OCI-LY7 (cell line): ENCODE measurements around the gene PIGO. TPM values are rescaled to one million over a fixed set of nuclear protein-coding genes. Genes with fewer than 3 reads are reported as not detected.

Source experiments
- BruUV-seq: library from RNA; stranded (reverse); fragments of 400-500 nt; replicated peaks from 2 replicates; lab custom pipeline; 2021; lab: Mats Ljungman, UMichigan
- CTCF ChIA-PET: fragments of 300-600 bp; sonication (Branson Sonifier 250); formaldehyde crosslinking; loops from one replicate; lab custom pipeline; 2022; ENCODE audit warnings: antibody characterized with exemption; ENCODE audit not compliant: unreplicated experiment; lab: Charles Lee
- POLR2A ChIA-PET: fragments of 300-600 bp; sonication (Branson Sonifier 250); formaldehyde crosslinking; loops from one replicate; lab custom pipeline; 2022; ENCODE audit warnings: antibody characterized with exemption; lab: Charles Lee
- DNase-seq: peaks from one replicate; pipeline ENCODE4 v3.0.0-alpha.2; 2015; ENCODE audit warnings: low spot score
- H2AFZ ChIP-seq: fragments of 200-600 bp; sonication (generic), shearing (Covaris generic); 2 replicates; pipeline ENCODE4 v1.6.1; 2014; ENCODE audit warnings: mild to moderate bottlenecking, antibody characterized with exemption, low read length, moderate library complexity
- H3K27ac ChIP-seq: fragments of 200-600 bp; sonication (generic); 2 replicates; pipeline ENCODE4 v1.5.1; 2014; ENCODE audit warnings: mixed run types, low read depth, mild to moderate bottlenecking, moderate library complexity, low read length, inconsistent platforms; ENCODE audit not compliant: poor library complexity, severe bottlenecking
- H3K36me3 ChIP-seq: fragments of 200-600 bp; sonication (generic); 2 replicates; pipeline ENCODE4 v1.6.1; 2014; ENCODE audit warnings: mild to moderate bottlenecking, antibody characterized with exemption, low read length, moderate library complexity, mixed read lengths; ENCODE audit not compliant: insufficient read depth
- H3K4me1 ChIP-seq: fragments of 200-600 bp; sonication (generic); 2 replicates; pipeline ENCODE4 v1.5.1; 2014; ENCODE audit warnings: mild to moderate bottlenecking, low read length; ENCODE audit not compliant: insufficient read depth, poor library complexity, severe bottlenecking
- H3K4me2 ChIP-seq: fragments of 200-600 bp; sonication (generic); 2 replicates; pipeline ENCODE4 v1.6.1; 2014; ENCODE audit warnings: mild to moderate bottlenecking, low read length
- H3K4me3 ChIP-seq: fragments of 200-600 bp; sonication (generic); 2 replicates; pipeline ENCODE4 v1.5.1; 2014; ENCODE audit warnings: mild to moderate bottlenecking, low read depth, low read length; ENCODE audit not compliant: poor library complexity, severe bottlenecking
- H3K79me2 ChIP-seq: fragments of 200-600 bp; sonication (generic); 2 replicates; pipeline ENCODE4 v1.6.1; 2016; ENCODE audit warnings: low read depth, mild to moderate bottlenecking, low read length, moderate library complexity, mixed read lengths; ENCODE audit not compliant: insufficient read depth
- H3K9me2 ChIP-seq: fragments of 200-600 bp; sonication (generic); 2 replicates; pipeline ENCODE4 v1.6.1; 2016; ENCODE audit warnings: mild to moderate bottlenecking, low read length, mixed read lengths; ENCODE audit not compliant: insufficient read depth
- H3K9me3 ChIP-seq: fragments of 200-600 bp; sonication (generic); 2 replicates; pipeline ENCODE4 v1.6.1; 2014; ENCODE audit warnings: mild to moderate bottlenecking, mixed run types, low read length, mixed read lengths
- H4K20me1 ChIP-seq: fragments of 200-600 bp; sonication (generic); 2 replicates; pipeline ENCODE4 v1.6.1; 2014; ENCODE audit warnings: mild to moderate bottlenecking, antibody characterized with exemption, low read length, moderate library complexity, mixed read lengths; ENCODE audit not compliant: insufficient read depth
- CTCF ChIP-seq: fragments of 200-600 bp; sonication (generic); conservative IDR thresholded peaks from 2 replicates; pipeline ENCODE4 v1.5.1; 2014; ENCODE audit warnings: mild to moderate bottlenecking, antibody characterized with exemption, low read length, moderate library complexity, mixed read lengths
- EZH2phosphoT487 ChIP-seq: fragments of 200-600 bp; sonication (generic); IDR thresholded peaks from 2 replicates; pipeline ENCODE4 v1.6.1; 2018; ENCODE audit warnings: low read depth, borderline replicate concordance, mild to moderate bottlenecking, mixed run types, antibody characterized with exemption, low read length, moderate library complexity, mixed read lengths
- intact Hi-C: fragments of 100-400 bp; cut with micrococcal nuclease; formaldehyde crosslinking; loops from one replicate; pipeline ENCODE4 v1.10.0; 2022; ENCODE audit not compliant: unreplicated experiment
- total RNA-seq, 2 experiments: library from RNA; depleted of rRNA in 1 of 2; stranded (reverse); fragments of >200 nt in 1 of 2; shearing (Covaris generic) in 1 of 2; gene quantifications; 2 replicates each; pipeline ENCODE4 v1.2.3, GENCODE V29; 2014 to 2022

Gene PIGO
- total RNA-seq, 2 experiments from 2014 or later: 16.0 to 27.5 TPM

GRCh38 chr9:35108946-35109575, 12.7 kb upstream of the PIGO start:
- H2AFZ ChIP-seq: no peak overlapping the region
- no peak overlapping the region for H3K4me3 ChIP-seq
- H3K9me3 ChIP-seq: no peaks in the 10 kb centered on the region
- BruUV-seq: no TSS peak
- no peak overlapping the region for H3K4me2 ChIP-seq
- H3K27ac ChIP-seq: no peak overlapping the region
- no peaks in the 10 kb centered on the region for H3K79me2 ChIP-seq
- no peaks in the 10 kb centered on the region for H4K20me1 ChIP-seq
- CTCF ChIA-PET: no interaction called here
- intact Hi-C loops: no loop called here
- no peaks in the 10 kb centered on the region for H3K36me3 ChIP-seq
- POLR2A ChIA-PET: interaction anchor here (0.6 to 1.0 kb wide), 2 partner anchors 37 to 524 kb away, joined by 3 to 9 read pairs; no protein-coding TSS in a partner anchor
- no peak for DNase-seq
- TF ChIP-seq CTCF: no peak
- TF ChIP-seq EZH2phosphoT487: no peak
- H3K9me2 ChIP-seq: no peaks in the 10 kb centered on the region
- H3K4me1 ChIP-seq: peaks cover 22% of the 10 kb centered on the region

GRCh38 chr9:35108461-35108860, 12.1 kb upstream of the PIGO start:
- Histone ChIP-seq H3K4me2 (no peak overlapping the region), H3K79me2 (no peaks in the 10 kb centered on the region), H3K36me3 (no peaks in the 10 kb centered on the region), H4K20me1 (no peaks in the 10 kb centered on the region), H3K27ac (no peak overlapping the region), H3K9me3 (no peaks in the 10 kb centered on the region), H3K9me2 (no peaks in the 10 kb centered on the region), H3K4me3 (no peak overlapping the region), H2AFZ (no peak overlapping the region), H3K4me1 (peaks cover 21% of the 10 kb centered on the region)
- POLR2A ChIA-PET: no interaction called here
- CTCF ChIA-PET: no interaction called here
- DNase-seq: no peak
- intact Hi-C loops: no loop called here
- no TSS peak for BruUV-seq
- TF ChIP-seq CTCF (no peak), EZH2phosphoT487 (no peak)
